Activated naive CD8-positive, alpha-beta T cell treated with anti-CD3 and anti-CD28 coated beads, Interleukin-2, amount 50 U/mL, for 16 hours (primary cell): ENCODE data around the gene MSANTD7.
"Not testable (repeated sequence)": the region's sequence is repeated elsewhere in the genome, so short reads cannot be mapped to it uniquely, and the experiment has no call there.

Experiments
- DNase-seq: peaks from one replicate; pipeline ENCODE4 v3.0.0-alpha.2; 2020; ENCODE audit warnings: low read depth, low spot score

Gene MSANTD7, protein sequence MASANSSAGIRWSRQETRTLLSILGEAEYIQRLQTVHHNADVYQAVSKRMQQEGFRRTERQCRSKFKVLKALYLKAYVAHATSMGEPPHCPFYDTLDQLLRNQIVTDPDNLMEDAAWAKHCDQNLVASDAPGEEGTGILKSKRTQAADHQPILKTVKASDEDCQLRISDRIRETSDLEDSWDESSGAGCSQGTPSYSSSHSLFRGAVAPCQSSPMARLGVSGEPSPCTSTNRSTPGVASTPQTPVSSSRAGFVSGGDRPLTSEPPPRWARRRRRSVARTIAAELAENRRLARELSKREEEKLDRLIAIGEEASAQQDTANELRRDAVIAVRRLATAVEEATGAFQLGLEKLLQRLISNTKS

DNA sequence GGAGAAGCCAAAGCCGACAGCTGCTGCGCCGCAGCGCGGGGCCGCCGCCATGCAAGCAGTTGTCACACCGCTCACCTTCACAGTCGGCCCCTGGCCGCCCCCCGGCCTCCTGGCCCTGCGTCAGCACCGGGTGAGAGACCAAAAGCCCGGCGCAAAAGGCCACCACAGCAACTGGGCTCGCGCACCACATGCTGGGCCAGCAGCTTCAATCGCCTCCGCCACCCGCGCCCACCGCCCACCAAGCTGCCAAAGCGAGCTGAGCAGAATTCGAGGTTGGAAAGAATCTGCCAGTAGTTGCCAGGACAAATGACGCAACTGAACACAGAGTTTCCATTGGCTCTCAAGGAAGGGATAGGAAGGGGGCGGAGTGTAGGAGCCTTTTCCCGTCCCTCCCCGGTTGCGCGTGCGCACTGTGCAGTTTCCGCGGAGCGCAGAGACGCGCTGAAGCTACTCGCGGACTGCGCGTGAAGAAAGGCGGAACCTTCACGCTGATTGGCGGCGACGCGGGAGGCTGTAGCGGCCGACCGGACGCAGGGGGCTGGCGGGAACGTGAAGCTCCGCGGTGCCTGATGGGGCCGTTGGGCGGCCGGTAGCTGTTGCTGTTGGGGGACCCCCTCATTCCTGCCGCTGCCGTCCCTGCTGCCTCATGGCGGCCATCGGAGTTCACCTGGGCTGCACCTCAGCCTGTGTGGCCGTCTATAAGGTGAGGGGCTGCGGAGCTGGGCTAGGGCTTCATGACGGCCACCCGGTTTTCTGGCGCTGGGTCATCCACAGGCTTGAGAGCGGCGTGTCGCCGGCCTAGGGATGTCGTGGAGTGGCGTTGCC is at the start of gene MSANTD7, which contains the start of the genes CDNF and HSPA14:
Gene MSANTD7 (plus strand): TSS at position 550 of the 825 bp plus-strand sequence. CDS start 3,979 bp downstream, outside the sequence.
Gene CDNF (minus strand): TSS at position 281 of the 825 bp plus-strand sequence. CDS start 91 bp downstream, at position 190.
Gene HSPA14 (plus strand): TSS at position 550 of the 825 bp plus-strand sequence. CDS start 97 bp downstream, at position 647.
- peak; percentile 96 for DNase-seq

DNA sequence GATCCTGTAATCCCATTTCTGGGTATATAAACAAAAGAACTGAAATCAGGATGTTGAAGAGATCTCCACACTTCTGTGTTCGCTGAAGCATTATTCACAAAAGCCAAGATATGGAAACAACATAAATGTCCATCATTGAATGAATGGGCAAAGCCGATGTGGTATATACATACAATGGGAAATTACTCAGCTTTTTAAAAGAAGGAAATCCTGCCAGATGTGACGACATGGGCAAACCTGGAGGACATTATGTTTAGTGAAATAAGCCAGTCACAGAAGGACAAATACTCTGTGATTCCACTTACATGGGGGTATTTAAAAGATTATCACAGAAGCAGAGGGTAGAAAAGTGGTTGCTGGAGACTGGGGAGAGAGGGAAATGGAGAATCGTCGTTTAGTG is 39.5 kb upstream of the MSANTD7 start:
- DNase-seq: no peak

DNA sequence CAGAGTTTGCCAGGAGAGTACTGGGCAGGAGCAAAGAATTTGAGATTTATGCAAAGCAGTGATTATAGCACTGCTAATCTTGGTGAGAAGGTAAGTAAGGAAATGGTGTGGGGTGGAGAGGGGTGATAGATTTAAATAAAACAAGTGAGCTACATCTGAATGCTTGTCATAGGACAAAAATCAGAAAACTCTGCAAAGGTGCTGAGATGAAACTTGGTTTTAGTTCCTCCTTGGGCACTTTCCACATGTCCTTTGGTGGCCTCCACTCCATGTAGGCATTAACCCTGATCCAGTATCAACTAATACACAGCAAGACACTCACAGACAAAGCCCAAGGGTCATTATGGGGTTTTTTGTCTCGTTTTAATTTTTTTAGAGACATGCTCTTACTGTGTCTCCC is 37.7 kb upstream of the MSANTD7 start:
- DNase-seq: no peak

DNA sequence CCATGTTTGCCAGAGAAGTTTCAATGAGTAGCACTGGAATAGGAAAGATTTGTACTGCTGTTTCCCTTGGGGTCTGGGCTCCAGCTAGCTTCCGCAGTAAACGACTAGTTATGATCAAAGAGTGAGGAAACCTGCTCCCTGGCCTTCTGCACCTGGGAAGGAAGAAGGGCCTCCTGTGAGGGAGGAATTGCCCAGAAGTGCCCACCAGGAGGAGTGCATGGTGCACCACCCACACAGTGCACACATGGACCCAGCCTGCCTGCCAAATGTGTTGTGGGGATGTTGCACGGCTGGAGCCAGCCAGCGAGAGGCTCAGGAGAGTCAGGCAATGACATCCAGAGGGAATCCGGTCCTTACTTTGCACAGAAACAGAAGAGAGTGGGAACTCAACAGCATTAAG is 36.4 kb upstream of the MSANTD7 start:
- DNase-seq: no peak

DNA sequence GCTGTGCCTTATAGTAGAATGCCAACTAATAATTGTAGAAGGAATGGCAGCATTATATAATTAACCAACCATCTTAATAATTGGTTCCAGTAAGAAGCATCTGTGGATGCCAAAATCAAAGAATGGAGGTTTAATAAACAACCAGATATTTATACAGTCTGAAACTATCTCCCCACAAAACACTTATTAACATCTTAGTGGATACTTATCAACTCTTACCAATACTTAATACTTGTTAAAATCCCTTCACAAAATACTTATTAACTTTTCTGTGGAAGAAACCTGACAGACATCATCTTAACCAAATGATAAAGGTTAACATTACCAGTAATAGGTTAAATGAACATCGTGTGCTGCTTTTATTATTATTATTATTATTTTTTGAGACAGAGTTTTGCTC is 34.3 kb upstream of the MSANTD7 start:
- DNase-seq: no peak

DNA sequence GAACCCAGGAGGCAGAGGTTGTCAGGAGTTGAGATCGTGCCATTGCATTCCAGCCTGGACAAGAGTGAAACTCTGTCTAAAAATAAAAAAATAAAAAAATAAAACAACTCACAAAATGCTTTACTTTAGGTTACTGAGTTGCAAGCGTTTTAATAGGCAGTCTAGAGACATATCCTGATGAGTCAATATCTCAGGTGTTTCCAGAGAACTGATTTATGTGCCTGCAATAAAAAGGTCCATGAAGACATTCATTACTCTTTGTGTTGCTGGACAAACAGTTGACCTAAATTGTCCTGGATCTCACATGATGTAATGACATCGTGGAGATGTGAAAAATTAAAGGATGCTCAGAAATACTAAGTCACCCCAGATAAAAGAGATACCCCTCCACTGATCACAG is 31.8 kb upstream of the MSANTD7 start:
- DNase-seq: no peak

DNA sequence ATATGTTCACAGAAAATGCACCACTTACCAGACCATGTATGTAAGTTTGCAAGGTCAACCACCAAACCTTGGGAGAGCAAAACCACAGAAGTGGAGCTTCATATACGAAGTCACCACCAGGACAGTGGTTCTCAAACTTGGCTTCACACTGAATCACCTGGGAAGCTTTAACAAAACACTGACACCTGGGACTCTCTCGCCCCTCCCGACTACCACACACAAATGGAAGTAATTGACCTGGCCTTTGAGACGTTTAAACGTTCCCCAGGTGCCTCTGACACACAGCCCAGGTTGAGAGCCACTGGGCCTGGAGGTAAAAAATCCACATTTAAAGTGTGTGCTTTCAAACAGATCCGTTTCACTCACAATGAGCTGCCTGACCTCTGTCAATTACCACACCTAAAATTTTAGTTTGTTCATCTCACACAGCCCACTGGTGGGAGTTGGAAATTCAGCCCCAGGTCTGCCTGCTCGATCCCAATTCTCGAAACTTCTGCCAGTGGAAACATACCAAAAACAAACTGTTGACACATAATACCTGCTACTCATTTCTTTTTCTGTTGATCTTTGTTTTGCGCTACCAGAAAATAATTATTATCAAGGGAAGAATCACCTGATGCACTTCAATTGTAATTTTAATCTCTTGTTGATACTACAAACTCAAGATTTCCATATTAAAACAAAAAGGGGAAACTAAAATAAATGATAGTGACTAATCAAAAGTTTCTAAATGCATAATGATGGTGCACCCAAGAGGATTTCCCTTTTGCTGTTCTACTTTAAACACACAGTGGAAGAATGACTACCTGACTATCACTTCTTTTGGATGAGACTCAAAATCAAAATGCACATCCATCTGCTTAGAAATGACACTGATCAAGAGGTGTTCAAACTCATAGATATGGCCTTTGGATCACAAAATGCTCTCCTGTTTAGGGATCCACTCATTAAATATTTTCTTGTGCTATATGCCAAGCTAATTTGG is 26.8 kb upstream of the MSANTD7 start:
- no peak for DNase-seq

DNA sequence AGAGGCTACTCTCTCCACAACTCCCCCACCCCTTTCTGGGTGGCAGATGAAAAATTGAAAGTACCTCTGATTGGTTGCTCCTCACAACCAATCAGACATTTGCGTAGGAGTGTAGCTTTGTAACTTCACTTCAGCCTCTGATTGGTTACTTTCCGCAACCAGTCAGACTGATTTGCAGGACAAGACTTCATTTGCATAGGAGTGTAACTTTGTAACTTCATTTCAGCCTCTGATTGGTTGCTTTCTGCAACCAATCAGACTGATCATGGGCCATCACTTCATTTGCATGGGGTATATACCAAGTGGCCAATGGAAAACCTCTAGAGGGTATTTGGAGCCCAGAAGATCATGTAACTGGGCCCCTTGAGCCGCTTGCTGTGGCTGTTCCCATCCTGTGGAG is 25.8 kb upstream of the MSANTD7 start:
- no peak for DNase-seq

DNA sequence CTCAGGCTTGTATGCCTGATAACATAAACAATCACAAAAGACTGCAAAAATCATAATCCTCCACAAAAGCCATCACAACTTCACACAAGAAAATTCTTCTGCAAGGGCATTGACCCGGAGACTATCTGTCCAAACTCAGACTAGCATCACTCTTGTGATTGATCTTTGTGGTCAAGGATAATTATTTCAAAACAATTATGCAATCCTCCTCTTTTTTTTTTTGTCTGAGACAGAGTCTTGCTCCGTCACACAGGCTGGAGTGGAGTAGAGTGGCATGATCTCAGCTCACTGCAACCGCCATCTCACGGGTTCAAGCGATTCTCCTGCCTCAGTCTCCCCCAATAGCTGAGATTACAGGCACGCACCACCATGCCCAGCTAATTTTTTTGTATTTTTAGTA is 22.4 kb upstream of the MSANTD7 start:
- DNase-seq: no peak

DNA sequence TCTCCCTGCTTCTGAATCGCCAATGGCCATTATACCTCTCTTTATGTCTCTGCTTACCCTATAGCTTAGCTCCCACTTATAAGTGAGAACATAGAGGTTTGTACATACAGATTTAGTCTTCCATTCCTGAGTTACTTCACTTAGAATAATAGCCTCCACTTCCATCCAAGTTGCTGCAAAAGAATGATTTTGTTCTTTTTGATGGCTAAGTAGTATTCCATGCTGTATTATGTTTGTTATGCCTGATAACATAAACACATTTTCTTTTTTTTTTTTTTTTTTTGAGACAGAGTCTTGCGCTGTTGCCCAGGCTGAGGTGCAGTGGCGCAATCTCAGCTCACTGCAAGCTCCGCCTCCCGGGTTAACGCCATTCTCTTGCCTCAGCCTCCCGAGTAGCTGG is 21.4 kb upstream of the MSANTD7 start:
- not testable (repeated sequence) for DNase-seq

DNA sequence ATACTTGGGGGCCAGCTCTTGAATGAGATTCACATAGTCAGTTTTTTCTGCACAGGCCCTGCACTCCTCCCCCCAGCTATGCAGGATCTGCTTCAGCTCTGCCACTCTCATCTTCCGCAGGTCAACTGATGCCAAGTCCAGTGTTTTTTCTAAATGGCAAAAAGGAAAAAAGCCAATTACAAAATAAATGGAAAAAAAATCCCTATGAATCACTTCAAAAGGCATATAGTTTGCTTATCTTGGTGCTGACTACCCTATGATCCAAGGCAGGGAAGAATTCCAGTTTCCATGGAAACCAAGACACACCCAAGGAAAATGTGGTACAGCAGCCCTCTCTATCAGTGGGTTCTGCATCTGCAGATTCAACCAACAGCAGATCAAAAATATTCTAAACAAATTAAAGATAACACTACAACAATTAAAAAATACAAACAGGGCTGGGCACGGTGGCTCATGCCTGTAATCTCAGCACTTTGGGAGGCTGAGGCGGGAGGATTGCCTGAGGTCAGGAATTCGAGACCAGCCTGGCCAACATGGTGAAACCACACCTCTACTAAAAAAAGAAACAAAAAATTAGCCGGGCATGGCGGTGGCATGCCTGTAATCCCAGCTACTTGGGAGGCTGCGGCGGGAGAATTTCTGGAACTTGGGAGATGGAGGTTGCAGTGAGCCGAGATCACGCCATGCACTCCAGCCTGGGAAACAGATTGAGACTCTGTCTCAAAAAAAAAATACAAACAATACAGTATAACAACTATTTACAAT is 17.9 kb upstream of the MSANTD7 start:
- DNase-seq: no peak

DNA sequence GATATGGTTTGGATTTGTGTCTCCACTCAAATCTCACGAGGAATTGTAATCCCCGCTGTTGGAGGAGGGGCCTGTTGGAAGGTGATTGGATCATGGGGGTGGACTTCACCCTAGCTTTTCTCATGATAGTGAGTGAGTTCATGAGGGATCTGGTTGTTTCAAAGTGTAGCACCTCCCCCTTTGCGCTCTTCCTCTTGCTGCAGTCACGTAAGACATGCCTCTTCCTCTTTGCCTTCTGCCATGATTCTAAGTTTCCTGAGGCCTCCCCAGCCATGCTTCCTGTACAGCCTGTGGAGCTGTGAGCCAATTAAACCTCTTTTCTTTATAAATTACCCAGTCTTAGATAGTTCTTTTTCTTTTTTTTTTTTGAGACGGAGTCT is 17.3 kb upstream of the MSANTD7 start:
- DNase-seq: no peak

DNA sequence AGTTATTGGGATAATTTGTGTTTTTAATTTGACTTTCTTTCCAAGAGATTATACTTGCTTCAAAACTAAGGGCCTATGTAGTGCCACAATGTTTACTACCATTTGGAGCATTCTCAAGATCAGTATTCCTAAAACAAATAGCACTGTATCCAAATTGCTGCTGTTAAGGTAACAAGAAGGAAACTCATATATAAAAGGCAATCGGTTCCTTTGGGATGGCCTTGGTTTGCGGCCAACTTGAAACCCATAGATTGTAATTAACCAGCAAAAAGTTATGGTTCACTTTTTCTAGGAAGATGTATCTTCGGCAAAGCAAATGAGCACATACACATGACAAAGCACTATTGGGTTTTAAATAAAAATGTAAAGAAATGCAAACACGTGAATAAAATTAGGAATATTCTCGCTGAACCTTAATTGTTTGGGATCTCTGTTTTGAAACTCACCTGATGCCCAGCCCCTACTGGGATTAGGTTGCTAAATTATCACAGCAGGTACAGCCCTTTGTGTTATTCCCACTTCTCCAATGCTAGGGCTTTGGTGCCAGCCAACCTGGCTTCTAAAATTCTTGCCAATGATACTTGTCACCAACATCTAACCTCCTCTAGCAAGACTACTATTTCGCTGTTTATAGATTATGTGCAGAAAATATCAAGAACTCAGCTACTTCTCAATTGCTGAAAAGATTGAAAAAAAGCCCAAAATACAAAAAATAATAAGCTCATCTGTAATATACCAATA is 16.3 kb upstream of the MSANTD7 start:
- DNase-seq: no peak

DNA sequence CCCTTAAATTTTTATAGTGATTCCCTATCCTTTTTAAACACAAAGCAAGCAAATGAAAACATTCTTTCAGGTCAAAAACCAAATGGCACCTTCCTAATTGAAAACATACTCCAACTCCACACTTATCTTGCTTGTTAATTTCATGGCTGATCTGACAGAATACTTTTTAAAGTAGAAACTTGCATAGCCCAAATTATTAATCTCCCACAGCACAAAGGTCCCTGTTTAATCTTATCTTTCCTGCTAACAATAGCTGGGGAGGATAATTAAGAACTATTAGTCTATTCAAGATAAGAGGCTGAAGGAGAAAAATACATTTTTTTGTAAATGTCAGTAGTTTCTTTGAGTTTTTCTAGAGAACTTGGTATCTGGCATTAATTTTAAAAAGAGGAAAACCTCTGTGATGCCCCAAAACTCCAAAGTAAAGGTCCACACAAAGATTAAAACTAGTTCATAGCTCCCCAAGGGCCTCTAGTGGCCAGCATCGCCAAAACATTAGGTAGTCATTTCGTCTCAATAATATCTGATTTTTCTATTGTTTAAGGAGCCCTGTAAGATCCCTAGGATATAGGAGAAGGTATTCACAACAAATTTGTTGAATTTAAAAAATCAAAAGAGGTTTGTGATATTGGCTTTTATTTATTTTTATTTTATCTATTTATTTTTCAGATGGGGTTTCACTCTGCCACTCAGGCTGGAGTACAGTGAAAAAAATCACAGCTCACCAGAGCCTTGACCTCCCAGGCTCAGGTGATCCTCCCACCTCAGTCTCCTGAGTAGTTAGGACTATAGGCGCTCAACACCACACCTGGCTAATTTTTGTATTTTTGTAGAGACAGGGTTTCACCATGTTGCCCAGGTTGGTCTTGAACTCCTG is 15.0 kb upstream of the MSANTD7 start:
- no peak for DNase-seq

DNA sequence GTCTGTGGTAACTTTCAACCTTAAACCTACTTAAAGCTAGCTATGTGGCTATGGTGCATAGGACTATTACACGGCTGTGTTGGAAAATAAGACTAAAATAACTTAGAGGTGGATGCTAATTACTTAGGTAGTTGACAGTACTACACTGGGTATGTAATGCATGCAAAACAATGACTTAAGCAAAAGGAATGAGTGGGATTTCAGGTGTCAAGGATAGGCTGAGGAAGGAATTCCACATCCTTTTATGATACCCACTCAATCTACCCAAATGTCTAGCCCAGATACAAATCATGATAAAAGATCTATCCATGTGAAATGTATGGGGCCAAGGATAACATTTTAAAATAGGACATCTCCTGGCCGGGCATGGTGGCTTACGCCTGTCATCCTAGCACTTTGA is 14.1 kb upstream of the MSANTD7 start:
- DNase-seq: no peak

DNA sequence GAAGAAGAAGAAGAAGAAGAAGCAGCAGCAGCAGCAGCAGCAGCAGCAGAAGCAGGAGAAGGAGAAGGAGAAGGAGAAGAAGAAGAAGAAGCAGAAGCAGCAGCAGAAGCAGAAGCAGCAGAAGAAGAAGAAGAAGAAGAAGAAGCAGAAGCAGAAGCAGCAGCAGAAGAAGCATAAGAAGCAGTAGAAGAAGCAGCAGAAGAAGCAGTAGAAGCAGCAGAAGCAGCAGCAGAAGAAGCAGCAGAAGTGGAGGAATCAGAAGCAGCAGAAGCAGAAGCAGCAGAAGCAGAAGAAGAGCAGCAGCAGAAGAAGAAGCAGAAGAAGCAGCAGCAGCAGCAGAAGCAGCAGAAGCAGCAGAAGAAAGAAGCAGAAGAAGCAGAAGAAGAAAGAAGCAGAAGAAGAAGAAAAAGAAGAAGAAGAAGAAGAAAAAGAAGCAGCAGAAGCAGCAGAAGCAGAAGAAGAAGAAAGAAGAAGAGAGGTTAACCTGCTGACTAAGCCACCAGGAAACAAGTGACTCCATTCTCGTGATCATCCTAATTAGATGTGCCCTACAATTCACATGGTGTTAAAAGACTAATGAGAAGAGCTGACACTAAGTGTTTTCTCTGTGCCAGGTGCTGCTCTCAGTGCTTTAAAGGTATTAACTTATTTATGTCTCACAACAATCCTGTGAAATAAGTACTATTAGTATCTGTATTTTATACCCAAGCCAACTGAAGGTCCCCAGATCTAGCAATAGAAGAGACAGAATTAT is 11.9 kb upstream of the MSANTD7 start:
- DNase-seq: no peak

DNA sequence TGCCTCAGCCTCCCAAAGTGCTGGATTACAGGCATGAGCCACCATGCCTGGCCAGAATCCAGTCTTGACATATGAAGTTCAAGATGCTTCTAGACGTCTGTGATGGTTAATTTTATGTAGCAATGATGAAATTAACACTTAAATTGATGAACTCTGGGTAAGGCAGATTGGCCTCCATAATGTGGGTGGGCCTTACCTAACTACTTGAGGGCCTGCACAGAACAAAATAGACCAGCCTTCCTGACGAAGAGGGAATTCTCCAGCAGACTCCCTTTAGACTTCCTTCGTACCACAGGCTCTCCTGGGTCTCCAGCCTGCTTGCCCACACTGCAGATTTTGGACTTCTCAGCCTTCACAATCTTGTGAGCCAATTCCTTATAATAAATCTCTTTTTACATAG is 5.0 kb upstream of the MSANTD7 start:
- no peak for DNase-seq

DNA sequence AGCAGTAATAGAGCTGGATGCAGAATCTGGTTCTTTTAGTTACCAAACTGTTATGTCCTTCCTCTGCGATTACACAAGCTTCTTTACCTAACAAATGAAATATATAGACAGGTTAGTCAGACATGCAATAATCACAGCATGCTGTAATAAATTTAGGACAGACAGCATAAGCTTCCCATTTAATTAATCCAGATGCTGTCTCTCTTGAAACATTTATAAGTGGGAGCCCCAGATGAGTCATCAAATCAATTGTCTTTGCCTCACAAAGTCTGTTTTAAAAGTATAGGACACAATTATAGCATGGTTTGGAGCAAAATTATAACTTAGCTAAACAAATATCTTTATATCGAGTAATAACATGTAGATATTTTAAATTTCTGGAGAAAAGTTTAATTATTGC is 1.9 kb upstream of the MSANTD7 start:
- DNase-seq: no peak
